Esophagus (tissue), 2 donors: Measurements from ENCODE around the gene SLCO3A1. TPM values are rescaled to one million over a fixed set of nuclear protein-coding genes. Genes with fewer than 3 reads are reported as not detected.

Experiments used
- H3K27ac ChIP-seq, 2 donors: one replicate each; pipeline ENCODE4 v1.5.1; 2013; ENCODE audit warnings: low read depth in 2 of 2, mild to moderate bottlenecking in 2 of 2, inconsistent platforms in 1 of 2, low read length in 1 of 2, moderate library complexity in 1 of 2
- H3K27me3 ChIP-seq, 2 donors: one replicate each; pipeline ENCODE4 v1.6.1; 2013; ENCODE audit warnings: low read length in 2 of 2, control low read depth in 1 of 2, mild to moderate bottlenecking in 1 of 2; ENCODE audit not compliant: insufficient read depth in 2 of 2, control insufficient read depth in 1 of 2
- H3K36me3 ChIP-seq, 2 donors: one replicate each; pipeline ENCODE4 v1.6.1; 2013; ENCODE audit warnings: low read length in 1 of 2; ENCODE audit not compliant: control insufficient read depth in 2 of 2, insufficient read depth in 2 of 2
- H3K4me1 ChIP-seq, 2 donors: one replicate each; pipeline ENCODE4 v1.6.1; 2013; ENCODE audit warnings: low read length in 1 of 2; ENCODE audit not compliant: control insufficient read depth in 2 of 2, insufficient read depth in 2 of 2
- H3K4me3 ChIP-seq, 2 donors: one replicate each; pipeline ENCODE4 v1.5.1; 2013; ENCODE audit warnings: low read length in 2 of 2, mild to moderate bottlenecking in 2 of 2, low read depth in 1 of 2, moderate library complexity in 1 of 2
- H3K9me3 ChIP-seq, 2 donors: one replicate each; pipeline ENCODE4 v1.6.1; 2013; ENCODE audit warnings: mild to moderate bottlenecking in 2 of 2, low read depth in 1 of 2, low read length in 1 of 2, moderate library complexity in 1 of 2; ENCODE audit not compliant: control insufficient read depth in 2 of 2, insufficient read depth in 1 of 2
- WGBS, 2 donors: extraction: QIAGEN DNeasy Blood & Tissue Kit; methylation state at CpG; one replicate each; pipeline ENCODE4 v1.1.7; 2013; 5-methylcytosine and 5-hydroxymethylcytosine counted together
- polyA plus RNA-seq, 2 donors: library from polyadenylated mRNA; stranded (reverse); fragments of 200-250 nt; gene quantifications; one replicate each; pipeline ENCODE4 v1.2.3, GENCODE V29; 2013
- donor health status: healthy with polysubstance abuse.
- donor health status: Bipolar disorder and iron deficiency.

The SLCO3A1 gene
- polyA plus RNA-seq, 2 donors, result 18.2 to 18.5 TPM

DNA sequence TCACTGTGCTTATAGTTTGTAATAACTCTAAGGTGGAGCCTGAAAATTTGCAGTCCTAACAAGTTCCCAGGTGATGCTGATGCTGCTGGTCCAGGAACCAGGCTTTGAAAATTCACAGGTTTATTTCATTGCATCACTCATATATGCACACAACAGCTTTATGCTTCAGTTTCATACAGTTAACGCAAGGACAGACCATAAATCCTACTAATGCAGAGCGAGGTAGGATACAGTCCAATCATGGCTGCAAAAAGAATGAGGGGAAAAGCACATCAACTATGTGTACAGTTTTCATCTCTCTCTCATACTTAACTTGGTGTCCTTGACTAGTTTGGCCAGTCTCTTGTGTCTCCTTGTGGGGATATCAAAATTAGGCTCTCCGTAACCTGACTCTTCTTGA lies 135.1 kb downstream of the SLCO3A1 start:
- H3K4me1 ChIP-seq, result peaks cover 2 to 3% of the 10 kb centered on the region in 2 donors
- no peaks in the 10 kb centered on the region for H3K9me3 ChIP-seq
- H3K36me3 ChIP-seq, result no peaks in the 10 kb centered on the region
- no peak overlapping the region for H3K4me3 ChIP-seq
- WGBS, 2 donors, result 98% methylated on average over 3 of the region's 3 CpGs
- no peaks in the 10 kb centered on the region for H3K27me3 ChIP-seq
- H3K27ac ChIP-seq, result no peak overlapping the region

DNA sequence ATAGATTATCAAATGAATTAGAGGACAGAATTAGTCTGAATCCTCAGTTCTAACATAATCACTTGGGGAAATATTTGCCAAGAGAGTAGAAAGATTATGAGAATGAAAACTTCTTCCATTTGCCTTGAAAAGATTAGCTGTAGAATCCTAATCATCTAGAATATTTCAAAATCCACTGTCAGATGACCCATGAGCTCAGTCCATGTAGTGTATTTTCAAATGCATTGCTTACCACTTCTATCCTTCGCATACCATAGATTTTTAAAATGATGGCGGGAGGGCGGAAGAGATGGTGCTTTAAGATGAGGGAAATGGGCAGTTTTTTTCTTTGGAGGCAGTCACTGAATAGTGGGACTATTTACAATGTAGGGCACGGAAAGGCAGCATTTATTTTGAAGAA lies 136.3 kb downstream of the SLCO3A1 start:
- no peak overlapping the region for H3K27ac ChIP-seq
- no peaks in the 10 kb centered on the region for H3K36me3 ChIP-seq
- H3K4me1 ChIP-seq, result peaks cover 2 to 3% of the 10 kb centered on the region in 2 donors
- no peak overlapping the region for H3K4me3 ChIP-seq
- no peaks in the 10 kb centered on the region for H3K27me3 ChIP-seq
- H3K9me3 ChIP-seq, result no peaks in the 10 kb centered on the region
- WGBS, 2 donors, result 80 to 87% methylated on average over 4 of the region's 4 CpGs

DNA sequence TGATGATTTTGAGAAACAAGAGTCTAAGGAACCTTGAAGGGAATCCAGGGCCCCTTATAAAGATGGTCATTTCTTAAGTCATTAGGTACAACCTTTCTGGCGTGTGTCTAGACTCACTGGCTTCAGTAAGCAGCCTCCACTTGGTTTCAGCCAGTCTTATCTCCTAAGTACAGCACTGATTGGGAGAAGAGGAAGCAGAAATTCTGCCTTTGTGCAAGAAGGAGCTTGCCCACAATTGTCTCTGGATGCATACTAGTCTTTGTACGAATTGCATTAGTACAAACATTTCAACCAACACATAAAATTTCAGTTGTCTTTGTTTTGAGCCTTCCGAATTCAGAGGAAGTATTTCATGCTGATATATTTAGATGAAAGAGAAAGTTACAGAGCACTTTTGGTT lies 139.4 kb downstream of the SLCO3A1 start:
- Histone ChIP-seq H3K27me3 (no peaks in the 10 kb centered on the region), H3K9me3 (no peaks in the 10 kb centered on the region), H3K4me1 (peaks cover 2 to 3% of the 10 kb centered on the region in 2 donors), H3K4me3 (no peak overlapping the region), H3K36me3 (no peaks in the 10 kb centered on the region), H3K27ac (no peak overlapping the region)
- 39 to 57% methylated on average over 3 of the region's 3 CpGs for WGBS, 2 donors

DNA sequence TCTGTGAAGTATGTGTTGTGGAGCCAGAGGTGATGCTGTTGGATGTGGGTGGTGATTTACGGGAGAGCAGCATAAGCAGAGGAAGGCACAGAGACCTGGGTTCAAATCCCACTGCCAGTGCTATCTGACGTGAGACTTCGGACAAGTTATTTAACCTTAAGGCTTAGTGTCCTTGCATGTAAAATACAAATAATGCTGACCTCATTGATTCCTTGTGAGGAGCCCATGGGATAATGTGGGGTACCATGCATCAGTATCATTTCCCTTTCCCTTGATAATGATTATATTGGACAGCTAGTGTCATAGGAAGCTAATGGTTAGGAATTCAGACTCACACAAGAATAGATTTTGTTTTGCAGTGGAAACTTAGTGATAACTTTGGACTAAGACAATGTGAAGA lies 141.6 kb downstream of the SLCO3A1 start:
- H3K27ac ChIP-seq, result no peak overlapping the region
- 97 to 99% methylated on average over 3 of the region's 3 CpGs for WGBS, 2 donors
- H3K36me3 ChIP-seq, result no peaks in the 10 kb centered on the region
- H3K4me1 ChIP-seq, result peaks cover 0 to 2% of the 10 kb centered on the region in 2 donors
- no peaks in the 10 kb centered on the region for H3K9me3 ChIP-seq
- no peak overlapping the region for H3K4me3 ChIP-seq
- no peaks in the 10 kb centered on the region for H3K27me3 ChIP-seq

DNA sequence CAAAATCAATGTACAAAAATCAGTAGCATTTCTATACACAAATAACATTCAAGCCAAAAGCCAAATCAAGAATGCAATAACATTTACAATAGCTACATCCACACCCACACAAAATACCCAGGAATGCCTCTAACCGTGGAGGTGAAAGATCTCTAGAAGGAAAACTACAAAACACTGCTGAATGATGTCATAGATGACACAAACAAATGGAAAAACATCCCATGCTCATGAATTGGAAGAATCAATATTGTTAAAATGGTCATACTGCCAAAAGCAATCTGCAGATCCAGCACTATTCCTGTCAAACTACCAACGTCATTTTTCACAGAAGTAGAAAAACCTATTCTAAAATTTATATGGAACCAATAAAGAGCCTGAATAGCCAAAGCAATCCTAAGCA lies 143.7 kb downstream of the SLCO3A1 start:
- H3K4me1 ChIP-seq, result no peaks in the 10 kb centered on the region
- 61 to 71% methylated on average over 2 of the region's 2 CpGs for WGBS, 2 donors
- no peaks in the 10 kb centered on the region for H3K27me3 ChIP-seq
- no peak overlapping the region for H3K4me3 ChIP-seq
- H3K27ac ChIP-seq, result no peak overlapping the region
- H3K36me3 ChIP-seq, result no peaks in the 10 kb centered on the region
- no peaks in the 10 kb centered on the region for H3K9me3 ChIP-seq

DNA sequence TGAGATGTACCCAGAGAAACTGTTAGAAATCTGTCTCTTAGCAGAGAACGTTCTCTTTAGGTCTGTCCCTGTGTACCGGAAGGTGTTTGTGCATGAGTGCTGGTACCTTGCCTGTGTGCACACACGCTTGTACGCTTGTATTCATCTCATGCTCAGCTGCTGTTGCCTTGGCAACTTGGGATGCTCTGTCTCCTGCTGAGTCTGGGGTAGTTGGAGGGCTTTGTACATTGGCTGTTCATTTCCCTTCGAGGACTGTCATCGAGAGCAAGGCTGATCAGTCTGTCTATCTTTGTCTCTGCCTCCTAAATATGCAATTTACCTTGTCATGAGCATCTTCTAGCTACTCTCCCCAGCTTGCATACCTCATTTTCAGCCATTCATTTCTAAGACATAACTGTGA lies 147.2 kb downstream of the SLCO3A1 start:
- H3K36me3 ChIP-seq, result peaks cover 0 to 1% of the 10 kb centered on the region in 2 donors
- no peaks in the 10 kb centered on the region for H3K27me3 ChIP-seq
- peaks cover 0 to 5% of the 10 kb centered on the region in 2 donors for H3K4me1 ChIP-seq
- no peaks in the 10 kb centered on the region for H3K9me3 ChIP-seq
- H3K27ac ChIP-seq, result no peak overlapping the region
- WGBS, 2 donors, result 74 to 78% methylated on average over 6 of the region's 6 CpGs
- no peak overlapping the region for H3K4me3 ChIP-seq

DNA sequence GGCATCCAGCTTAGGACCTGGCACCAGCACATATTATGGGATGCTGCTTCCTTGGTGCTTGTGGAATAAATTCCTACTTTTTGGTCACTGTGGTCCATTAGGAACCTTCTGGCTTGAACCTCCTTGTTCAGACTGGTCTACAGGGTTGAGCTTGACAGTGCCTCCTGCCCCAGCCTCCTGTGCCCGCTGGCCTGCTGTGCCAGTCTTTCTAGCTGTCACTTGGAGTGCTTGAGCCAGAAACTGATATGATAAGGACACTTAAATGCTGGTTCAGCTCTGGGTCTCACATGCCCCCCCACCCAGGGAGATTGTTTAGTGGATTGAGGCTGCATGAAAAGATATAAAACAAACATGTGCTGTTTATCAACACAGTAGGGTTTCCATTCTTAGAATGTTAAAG lies 147.8 kb downstream of the SLCO3A1 start:
- peaks cover 0 to 5% of the 10 kb centered on the region in 2 donors for H3K4me1 ChIP-seq
- no peak overlapping the region for H3K27ac ChIP-seq
- no peaks in the 10 kb centered on the region for H3K9me3 ChIP-seq
- H3K27me3 ChIP-seq, result no peaks in the 10 kb centered on the region
- H3K36me3 ChIP-seq, result peaks cover 0 to 1% of the 10 kb centered on the region in 2 donors
- WGBS, 2 donors, result 79 to 90% methylated on average over 1 of the region's 1 CpG
- H3K4me3 ChIP-seq, result no peak overlapping the region

DNA sequence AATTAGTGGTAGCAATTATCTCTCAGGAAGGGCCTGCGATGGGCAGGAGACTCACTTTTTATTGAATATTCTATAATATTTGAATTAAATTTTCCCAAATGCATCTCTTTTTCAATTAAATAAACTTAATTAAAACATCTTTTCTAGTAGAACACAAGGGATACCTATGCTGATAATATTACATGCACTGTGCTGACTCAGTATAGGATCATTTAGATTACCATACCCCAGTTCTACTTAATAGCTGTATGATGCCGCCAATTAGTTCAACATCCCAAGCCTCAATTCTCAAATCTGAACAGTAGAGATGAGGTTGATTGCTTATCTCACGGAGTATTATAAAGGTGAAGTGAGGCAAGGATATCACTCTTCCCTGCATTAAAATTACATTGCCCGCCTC lies 149.2 kb downstream of the SLCO3A1 start:
- H3K4me1 ChIP-seq, result peaks cover 0 to 5% of the 10 kb centered on the region in 2 donors
- H3K4me3 ChIP-seq, result no peak overlapping the region
- H3K27ac ChIP-seq, result no peak overlapping the region
- 96 to 98% methylated on average over 4 of the region's 4 CpGs for WGBS, 2 donors
- no peaks in the 10 kb centered on the region for H3K27me3 ChIP-seq
- H3K9me3 ChIP-seq, result no peaks in the 10 kb centered on the region
- peaks cover 0 to 1% of the 10 kb centered on the region in 2 donors for H3K36me3 ChIP-seq

DNA sequence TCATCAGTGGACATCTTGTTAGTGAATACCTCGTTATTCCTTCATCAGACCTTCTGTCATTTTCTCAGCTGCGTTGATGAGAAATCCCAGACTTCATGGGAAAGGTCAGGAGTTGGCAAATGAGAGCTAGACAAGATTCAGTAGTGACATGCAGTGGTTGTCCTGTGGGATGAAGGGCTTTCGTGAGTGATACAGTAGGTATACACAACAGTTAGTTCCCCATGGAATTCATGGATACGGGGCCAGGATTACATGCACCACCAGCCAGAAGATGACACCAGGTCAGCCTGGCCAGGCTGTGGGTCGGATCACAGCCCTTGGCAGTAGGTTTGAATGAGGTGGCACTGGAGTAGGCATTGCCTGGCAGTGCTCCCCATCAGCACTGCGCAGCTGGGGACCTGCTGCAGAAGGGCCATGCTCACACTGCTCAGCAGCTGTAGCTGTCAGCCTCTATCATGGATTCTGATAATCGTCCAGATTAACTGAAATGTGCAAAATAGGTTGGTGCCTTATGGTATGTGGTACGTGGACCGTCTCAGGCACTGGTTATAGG lies 150.1 kb downstream of the SLCO3A1 start:
- no peak overlapping the region for H3K27ac ChIP-seq

DNA sequence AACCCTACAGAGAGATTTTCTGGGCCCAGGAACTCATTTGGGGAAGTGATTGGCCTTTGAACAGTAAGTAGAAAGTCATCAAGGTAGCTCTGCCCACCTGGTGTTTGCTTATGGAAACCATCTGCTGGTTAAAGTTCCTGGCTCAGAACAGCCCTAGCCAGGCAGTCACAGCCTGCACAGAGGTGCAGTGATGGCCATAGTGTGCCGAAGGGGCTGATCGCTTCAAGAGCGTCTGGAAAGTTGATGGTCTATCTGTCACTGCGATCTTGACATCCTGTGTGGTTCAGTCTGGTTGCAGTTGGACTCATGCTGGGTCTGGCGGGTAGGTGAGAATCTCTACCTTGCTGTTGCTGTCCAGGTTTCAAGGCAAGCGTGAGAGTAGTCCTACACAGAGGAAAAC lies 151.6 kb downstream of the SLCO3A1 start:
- peaks cover 0 to 5% of the 10 kb centered on the region in 2 donors for H3K4me1 ChIP-seq

More for the DNA sequence above, 150.1 kb downstream of the SLCO3A1 start:
- 91 to 94% methylated on average over 9 of the region's 9 CpGs for WGBS, 2 donors
- no peak overlapping the region for H3K4me3 ChIP-seq
- no peaks in the 10 kb centered on the region for H3K9me3 ChIP-seq
- H3K4me1 ChIP-seq, result peaks cover 0 to 5% of the 10 kb centered on the region in 2 donors
- peaks cover 0 to 1% of the 10 kb centered on the region in 2 donors for H3K36me3 ChIP-seq
- H3K27me3 ChIP-seq, result no peaks in the 10 kb centered on the region

More for the DNA sequence above, 151.6 kb downstream of the SLCO3A1 start:
- Histone ChIP-seq H3K9me3 (no peaks in the 10 kb centered on the region), H3K27me3 (no peaks in the 10 kb centered on the region), H3K4me3 (no peak overlapping the region), H3K27ac (no peak overlapping the region), H3K36me3 (peaks cover 0 to 1% of the 10 kb centered on the region in 2 donors)
- WGBS, 2 donors, result 84 to 93% methylated on average over 6 of the region's 6 CpGs
